PC-9 (cell line): ENCODE measurements around the gene NID1. TPM values are rescaled to one million over a fixed set of nuclear protein-coding genes. Genes with fewer than 3 reads are reported as not detected.

Experiments
- BruUV-seq: library from RNA; stranded (reverse); fragments of 400-500 nt; replicated peaks from 2 replicates; lab custom pipeline; 2021; lab: Mats Ljungman, UMichigan
- CTCF ChIA-PET: fragments of 300-600 bp; sonication (Branson Sonifier 250); formaldehyde crosslinking; loops from one replicate; lab custom pipeline; 2022; ENCODE audit warnings: antibody characterized with exemption; lab: Charles Lee
- POLR2A ChIA-PET: fragments of 300-600 bp; sonication (Branson Sonifier 250); formaldehyde crosslinking; loops from one replicate; lab custom pipeline; 2022; ENCODE audit warnings: antibody characterized with exemption; ENCODE audit not compliant: unreplicated experiment; lab: Charles Lee
- DNase-seq, 2 experiments: peaks; one replicate each; pipeline versions ENCODE4 v3.0.0 to v3.0.0-alpha.2; 2015 to 2022; ENCODE audit warnings: mixed read lengths in 1 of 2
- H2AFZ ChIP-seq: fragments of 200-600 bp; sonication (generic); 2 replicates; pipeline ENCODE4 v1.8.1; 2017; ENCODE audit warnings: antibody characterized with exemption
- H3F3A ChIP-seq: fragments of 200-600 bp; sonication (generic); 2 replicates; pipeline ENCODE4 v1.8.1; 2017; ENCODE audit warnings: antibody characterized with exemption, mild to moderate bottlenecking, low read depth; ENCODE audit not compliant: insufficient read depth
- H3K27ac ChIP-seq: fragments of 200-600 bp; sonication (generic); 2 replicates; pipeline ENCODE4 v1.6.1; 2016; ENCODE audit warnings: mixed run types
- H3K27me3 ChIP-seq: fragments of 200-600 bp; sonication (generic); 2 replicates; pipeline ENCODE4 v1.6.1; 2016; ENCODE audit warnings: low read depth, mixed run types; ENCODE audit not compliant: insufficient read depth
- H3K36me3 ChIP-seq: fragments of 200-600 bp; sonication (generic); 2 replicates; pipeline ENCODE4 v1.6.1; 2016; ENCODE audit warnings: low read depth, mixed run types
- H3K4me1 ChIP-seq: fragments of 200-600 bp; sonication (generic); replicated peaks from 2 replicates; pipeline ENCODE4 v1.6.1; 2016; ENCODE audit warnings: mixed run types; ENCODE audit not compliant: insufficient read depth
- H3K4me2 ChIP-seq: fragments of 200-600 bp; sonication (generic); 2 replicates; pipeline ENCODE4 v1.6.1; 2017; ENCODE audit warnings: mixed run types
- H3K4me3 ChIP-seq: fragments of 200-600 bp; sonication (generic); 2 replicates; pipeline ENCODE4 v1.6.1; 2016; ENCODE audit warnings: mixed run types
- H3K79me2 ChIP-seq: fragments of 200-600 bp; sonication (generic); 2 replicates; pipeline ENCODE4 v1.6.1; 2017; ENCODE audit warnings: low read depth, mixed run types
- H3K9me2 ChIP-seq: fragments of 200-600 bp; sonication (generic); 2 replicates; pipeline ENCODE4 v1.8.1; 2017; ENCODE audit warnings: mild to moderate bottlenecking; ENCODE audit not compliant: insufficient read depth
- H3K9me3 ChIP-seq: fragments of 200-600 bp; sonication (generic); 2 replicates; pipeline ENCODE4 v1.8.1; 2016; ENCODE audit warnings: low read depth; ENCODE audit not compliant: insufficient read depth
- H4K20me1 ChIP-seq: fragments of 200-600 bp; sonication (generic); 2 replicates; pipeline ENCODE4 v1.8.1; 2017; ENCODE audit not compliant: insufficient read depth
- EZH2 ChIP-seq: fragments of 200-600 bp; sonication (generic); IDR thresholded peaks from 2 replicates; pipeline ENCODE4 v1.8.0; 2017; ENCODE audit warnings: antibody characterized with exemption, low read depth
- intact Hi-C: fragments of 100-400 bp; cut with micrococcal nuclease; formaldehyde crosslinking; loops from one replicate; pipeline ENCODE4 v1.10.0; 2022; ENCODE audit not compliant: unreplicated experiment
- total RNA-seq: library from RNA; stranded (reverse); gene quantifications from 2 replicates; pipeline ENCODE4 v1.2.3, GENCODE V29; 2021
- TF ChIP-seq, protein P1 (sequence below): fragments of 200-600 bp; sonication (generic); conservative IDR thresholded peaks from 2 replicates; pipeline ENCODE4 v1.6.1; 2017; ENCODE audit warnings: mixed run types, antibody characterized with exemption, mild to moderate bottlenecking, moderate library complexity

Gene NID1
- total RNA-seq, 1 experiment from 2014 or later, result not detected

DNA sequence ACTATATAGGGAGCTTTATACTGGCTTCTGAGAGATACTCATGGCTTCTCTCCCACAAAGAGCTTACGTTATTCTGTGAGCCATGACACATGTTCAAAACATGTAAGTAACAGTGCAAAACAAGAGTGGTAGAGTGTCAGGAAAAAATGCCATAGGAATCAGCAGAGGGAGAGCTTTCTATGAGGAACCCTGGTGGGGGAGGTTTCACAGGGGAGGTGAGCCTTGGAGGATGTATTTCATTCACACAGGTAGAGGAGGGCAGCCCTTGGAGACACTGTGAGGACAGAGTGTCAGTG, 125.5 kb downstream of the NID1 start:
- Histone ChIP-seq H3K9me3 (no peaks in the 10 kb centered on the region), H3K4me1 (0 out of 2 replicates have a peak, but pooled peaks cover 8% of the 10 kb centered on the region), H3F3A (0 out of 2 replicates have a peak, but pooled peaks cover 4% of the 10 kb centered on the region), H3K27me3 (no peaks in the 10 kb centered on the region), H4K20me1 (no peaks in the 10 kb centered on the region), H3K27ac (no peak overlapping the region), H3K79me2 (no peaks in the 10 kb centered on the region), H3K4me3 (no peak overlapping the region), H3K9me2 (0 out of 2 replicates have a peak, but pooled peaks cover 4% of the 10 kb centered on the region), H3K4me2 (no peak overlapping the region), H3K36me3 (no peaks in the 10 kb centered on the region), H2AFZ (no peak overlapping the region)
- ChIA-PET CTCF (no interaction called here), POLR2A (no interaction called here)
- no peak for DNase-seq
- intact Hi-C loops, result no loop called here
- TF ChIP-seq, protein P1, sequence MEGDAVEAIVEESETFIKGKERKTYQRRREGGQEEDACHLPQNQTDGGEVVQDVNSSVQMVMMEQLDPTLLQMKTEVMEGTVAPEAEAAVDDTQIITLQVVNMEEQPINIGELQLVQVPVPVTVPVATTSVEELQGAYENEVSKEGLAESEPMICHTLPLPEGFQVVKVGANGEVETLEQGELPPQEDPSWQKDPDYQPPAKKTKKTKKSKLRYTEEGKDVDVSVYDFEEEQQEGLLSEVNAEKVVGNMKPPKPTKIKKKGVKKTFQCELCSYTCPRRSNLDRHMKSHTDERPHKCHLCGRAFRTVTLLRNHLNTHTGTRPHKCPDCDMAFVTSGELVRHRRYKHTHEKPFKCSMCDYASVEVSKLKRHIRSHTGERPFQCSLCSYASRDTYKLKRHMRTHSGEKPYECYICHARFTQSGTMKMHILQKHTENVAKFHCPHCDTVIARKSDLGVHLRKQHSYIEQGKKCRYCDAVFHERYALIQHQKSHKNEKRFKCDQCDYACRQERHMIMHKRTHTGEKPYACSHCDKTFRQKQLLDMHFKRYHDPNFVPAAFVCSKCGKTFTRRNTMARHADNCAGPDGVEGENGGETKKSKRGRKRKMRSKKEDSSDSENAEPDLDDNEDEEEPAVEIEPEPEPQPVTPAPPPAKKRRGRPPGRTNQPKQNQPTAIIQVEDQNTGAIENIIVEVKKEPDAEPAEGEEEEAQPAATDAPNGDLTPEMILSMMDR, result no peak
- TF ChIP-seq EZH2, result no peak
- BruUV-seq, result no TSS peak

DNA sequence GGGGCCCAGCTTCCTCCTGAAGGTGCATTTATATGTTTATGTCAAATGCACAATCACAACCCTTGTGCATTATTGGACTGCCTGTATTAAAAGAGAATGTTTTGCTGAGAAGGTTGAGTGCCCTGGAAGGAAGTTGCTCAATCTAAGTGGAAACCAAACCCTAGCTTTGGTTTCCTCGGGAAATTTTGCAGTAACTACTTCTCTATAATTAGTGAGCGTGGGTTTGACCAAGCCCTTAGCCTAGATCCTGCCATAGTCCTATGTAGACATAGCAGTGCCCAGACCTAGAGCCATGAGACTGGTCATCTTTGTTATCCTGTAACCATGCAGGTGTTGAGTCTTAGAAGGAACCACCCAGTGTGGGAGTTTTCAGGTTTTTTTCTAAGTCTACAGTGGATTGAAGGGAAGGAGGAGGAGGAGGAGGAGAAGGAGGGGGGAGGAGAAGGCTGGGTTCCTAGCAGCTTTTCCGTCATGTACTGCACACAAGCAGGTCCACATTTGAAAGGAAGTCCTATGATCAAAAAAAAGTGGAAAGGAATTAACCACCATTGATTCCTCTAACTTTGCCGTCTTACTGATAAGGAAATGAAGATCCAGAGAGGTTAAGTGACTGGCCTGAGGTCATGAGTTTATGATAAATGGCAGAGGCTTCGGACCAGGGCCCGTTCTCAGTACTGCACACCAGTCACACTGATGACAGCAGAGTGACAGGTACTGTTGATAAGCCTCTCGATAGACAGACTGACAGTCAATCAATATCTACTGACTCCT, 126.0 kb downstream of the NID1 start:
- no peak for DNase-seq
- H3K9me3 ChIP-seq, result no peaks in the 10 kb centered on the region
- no peaks in the 10 kb centered on the region for H3K36me3 ChIP-seq
- H4K20me1 ChIP-seq, result no peaks in the 10 kb centered on the region
- H3F3A ChIP-seq, result 0 out of 2 replicates have a peak, but pooled peaks cover 4% of the 10 kb centered on the region
- no peak overlapping the region for H3K27ac ChIP-seq
- H3K4me3 ChIP-seq, result no peak overlapping the region
- intact Hi-C loops, result no loop called here
- H2AFZ ChIP-seq, result no peak overlapping the region
- TF ChIP-seq, protein P1, result no peak
- no peak for TF ChIP-seq EZH2
- no TSS peak for BruUV-seq
- no peaks in the 10 kb centered on the region for H3K27me3 ChIP-seq
- ChIA-PET CTCF (no interaction called here), POLR2A (no interaction called here)
- no peaks in the 10 kb centered on the region for H3K79me2 ChIP-seq
- H3K4me2 ChIP-seq, result no peak overlapping the region
- H3K4me1 ChIP-seq, result peaks cover 10% of the 10 kb centered on the region
- 0 out of 2 replicates have a peak, but pooled peaks cover 4% of the 10 kb centered on the region for H3K9me2 ChIP-seq

DNA sequence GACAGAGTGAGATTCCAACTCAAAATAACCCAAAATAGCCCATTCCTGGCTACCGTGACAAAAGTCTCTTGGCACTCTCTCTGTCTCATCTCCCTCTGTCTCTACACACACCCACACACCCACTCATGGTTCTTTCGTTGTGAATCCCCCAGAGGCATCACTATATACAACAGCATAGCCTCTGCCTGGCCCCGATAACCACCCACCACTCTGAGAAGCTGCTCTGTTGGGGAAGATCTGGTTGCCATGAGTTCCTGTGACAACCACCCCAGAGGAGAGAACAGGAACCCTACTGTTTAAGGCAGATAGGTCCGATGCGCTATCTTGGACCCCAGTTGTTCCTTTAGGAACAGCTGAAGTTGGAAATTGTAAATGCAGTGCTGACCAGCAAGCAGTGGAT, 127.8 kb downstream of the NID1 start:
- ChIA-PET CTCF (no interaction called here), POLR2A (no interaction called here)
- H3K4me2 ChIP-seq, result no peak overlapping the region
- no peak overlapping the region for H3K4me3 ChIP-seq
- H3K27ac ChIP-seq, result no peak overlapping the region
- peaks cover 18% of the 10 kb centered on the region for H3F3A ChIP-seq
- no TSS peak for BruUV-seq
- H3K79me2 ChIP-seq, result no peaks in the 10 kb centered on the region
- no peak for DNase-seq
- H3K9me2 ChIP-seq, result 0 out of 2 replicates have a peak, but pooled peaks cover 4% of the 10 kb centered on the region
- H4K20me1 ChIP-seq, result no peaks in the 10 kb centered on the region
- no peak overlapping the region for H2AFZ ChIP-seq
- peaks cover 20% of the 10 kb centered on the region for H3K4me1 ChIP-seq
- intact Hi-C loops, result no loop called here
- no peaks in the 10 kb centered on the region for H3K36me3 ChIP-seq
- TF ChIP-seq EZH2, result no peak
- TF ChIP-seq, protein P1, result no peak
- H3K27me3 ChIP-seq, result no peaks in the 10 kb centered on the region
- no peaks in the 10 kb centered on the region for H3K9me3 ChIP-seq
